ENCODE results near the gene BLCAP.
A peak's percentile ranks its signal among the peaks of the same experiment; 100 is the strongest.
"Not testable (repeated sequence)": the region's sequence is repeated elsewhere in the genome, so short reads cannot be mapped to it uniquely, and the experiment has no call there.

The BLCAP gene

GRCh38 chr20:37494301-37494700 lies 33.4 kb downstream of the BLCAP start:
- no peaks in the 10 kb centered on the region for H3K4me1 Mint-ChIP-seq
- H3K27me3 Mint-ChIP-seq: no peaks in the 10 kb centered on the region
- no peak for DNase-seq
- no peak for ATAC-seq
- H3K27ac Mint-ChIP-seq: no peak overlapping the region
- no peak overlapping the region for H3K4me3 Mint-ChIP-seq
- H3K9me3 Mint-ChIP-seq: peaks cover 0 to 7% of the 10 kb centered on the region in 2 donors

DNA sequence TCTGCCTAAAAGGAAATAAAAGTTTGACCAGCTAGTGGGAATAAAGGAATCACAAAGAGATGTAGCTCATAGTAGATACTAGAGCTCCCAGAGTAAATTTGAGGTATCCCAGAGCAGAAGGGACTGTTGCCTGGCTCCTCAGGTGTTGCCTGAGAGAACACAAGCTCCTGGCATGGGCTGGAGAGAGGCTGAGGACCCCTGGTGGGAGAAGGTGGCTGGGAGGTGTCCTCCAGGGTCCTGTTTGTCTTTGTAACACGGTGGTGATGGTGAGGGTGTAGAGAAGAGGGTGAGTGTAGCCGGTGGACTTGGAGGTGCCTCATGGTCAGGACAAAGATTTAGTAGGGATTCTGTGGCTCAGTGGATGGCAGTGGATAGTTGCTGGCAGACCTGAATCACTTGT lies 34.7 kb downstream of the BLCAP start:
- Mint-ChIP-seq H3K9me3 (peaks cover 0 to 7% of the 10 kb centered on the region in 2 donors), H3K4me1 (no peaks in the 10 kb centered on the region), H3K27ac (no peak overlapping the region), H3K4me3 (no peak overlapping the region), H3K27me3 (no peaks in the 10 kb centered on the region)
- DNase-seq: no peak
- ATAC-seq: no peak

DNA sequence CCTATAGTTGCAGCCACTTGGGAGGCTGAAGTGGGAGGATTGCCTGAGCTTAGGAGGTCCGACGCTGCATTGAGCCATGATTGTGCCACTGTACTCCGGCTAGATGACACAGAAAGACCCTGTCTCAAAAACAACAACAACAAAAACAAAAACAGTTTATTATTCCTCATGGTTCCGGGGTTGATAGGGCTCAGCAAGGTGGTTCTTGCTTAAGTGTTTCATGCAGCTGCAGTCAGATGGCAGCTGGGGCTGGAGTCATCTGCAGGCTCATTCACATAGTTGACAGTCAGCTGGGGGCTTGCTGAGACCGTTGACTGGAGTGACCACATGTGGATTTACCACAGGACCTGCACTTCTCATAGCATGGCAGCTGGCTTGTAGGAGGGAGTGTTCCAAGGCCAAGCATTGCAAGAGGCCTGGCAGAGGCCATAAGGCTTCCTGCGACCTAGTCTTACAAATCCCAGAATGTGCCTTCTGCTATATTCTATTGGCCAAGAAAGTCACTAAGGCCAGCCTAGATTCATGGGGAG lies 35.5 kb downstream of the BLCAP start:
- Mint-ChIP-seq H3K9me3 (peaks cover 0 to 7% of the 10 kb centered on the region in 2 donors), H3K27ac (no peak overlapping the region), H3K4me3 (no peak overlapping the region), H3K4me1 (no peaks in the 10 kb centered on the region), H3K27me3 (no peaks in the 10 kb centered on the region)
- DNase-seq: no peak
- no peak for ATAC-seq

- no peak for ATAC-seq
Observed at GRCh38 chr20:37490663-37491350, 36.9 kb downstream of the BLCAP start.

DNA sequence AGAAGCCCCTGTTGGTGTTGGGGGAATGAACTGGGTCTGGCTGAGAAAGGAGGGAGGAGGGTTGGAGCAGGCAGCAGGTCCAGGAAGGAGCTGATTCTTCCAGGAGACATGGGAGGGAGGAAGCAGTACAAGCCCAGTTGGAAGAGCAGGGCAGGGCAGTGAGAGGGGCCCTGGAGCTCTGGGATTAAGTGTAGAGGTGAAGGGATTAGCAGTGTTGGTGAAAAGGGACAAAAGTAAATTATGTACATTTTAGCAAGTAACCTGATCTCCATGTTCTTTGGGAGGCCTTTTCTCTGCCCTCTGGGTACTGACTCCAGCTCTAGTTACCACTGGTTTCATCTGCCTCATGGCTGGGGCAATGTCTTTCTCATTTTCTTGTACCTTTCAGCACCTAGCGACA lies 41.5 kb downstream of the BLCAP start:
- not testable (repeated sequence) for DNase-seq, ATAC-seq, H3K4me3 Mint-ChIP-seq, H3K4me1 Mint-ChIP-seq, H3K9me3 Mint-ChIP-seq
- Mint-ChIP-seq H3K27me3 (peaks cover 25% of the 10 kb centered on the region), H3K27ac (peak overlapping the region in 1 of 2 donors; percentile 85)

More at GRCh38 chr20:37490663-37491350, 36.9 kb downstream of the BLCAP start:
- no peak for DNase-seq
- H3K4me3 Mint-ChIP-seq: no peak overlapping the region
- peaks cover 4% of the 10 kb centered on the region for H3K27me3 Mint-ChIP-seq
- H3K27ac Mint-ChIP-seq: no peak overlapping the region
- H3K9me3 Mint-ChIP-seq: peaks cover 0 to 7% of the 10 kb centered on the region in 2 donors
- no peaks in the 10 kb centered on the region for H3K4me1 Mint-ChIP-seq

DNA sequence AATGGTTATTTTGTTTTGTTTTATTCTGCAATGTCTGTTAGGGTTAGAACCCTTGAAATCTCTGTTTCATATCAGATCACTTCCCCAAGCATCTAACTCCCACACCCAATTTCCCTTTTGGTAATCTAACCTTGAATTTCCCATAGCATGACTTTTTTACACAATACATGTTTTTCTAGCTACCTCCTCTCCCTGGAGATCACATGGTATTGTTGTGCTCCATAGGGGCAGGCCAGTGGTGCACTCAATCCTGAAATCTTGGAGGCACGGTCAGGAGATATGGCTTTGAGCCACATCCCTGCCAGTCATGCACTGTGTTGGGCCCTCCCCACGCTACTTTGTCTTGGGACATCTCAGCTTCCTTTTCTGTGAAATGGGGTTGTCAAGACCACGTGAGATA lies 43.3 kb downstream of the BLCAP start:
- no peaks in the 10 kb centered on the region for H3K4me1 Mint-ChIP-seq
- no peak for DNase-seq
- ATAC-seq: no peak
- no peaks in the 10 kb centered on the region for H3K9me3 Mint-ChIP-seq
- no peak overlapping the region for H3K27ac Mint-ChIP-seq
- peaks cover 43% of the 10 kb centered on the region for H3K27me3 Mint-ChIP-seq
- no peak overlapping the region for H3K4me3 Mint-ChIP-seq

DNA sequence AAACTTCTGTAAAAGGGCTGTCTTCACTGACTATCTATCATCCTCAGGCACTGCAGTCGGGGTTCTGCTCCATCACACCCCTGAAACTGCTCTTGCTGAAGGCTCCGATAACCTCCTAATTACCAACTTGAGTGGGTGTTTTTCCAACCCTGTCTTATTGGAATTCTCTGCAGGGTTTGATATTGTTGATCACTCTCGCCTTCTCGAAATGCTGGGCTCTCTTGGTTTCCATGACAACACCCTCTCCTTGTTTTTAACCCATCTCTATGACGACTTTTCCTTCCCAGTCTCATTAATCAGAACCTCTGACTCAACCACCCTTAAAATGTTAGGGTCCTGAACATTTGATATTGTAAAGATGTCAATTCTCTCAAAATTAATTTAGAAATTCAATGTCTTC lies 46.1 kb downstream of the BLCAP start:
- Mint-ChIP-seq H3K4me3 (no peak overlapping the region), H3K27ac (no peak overlapping the region), H3K9me3 (no peaks in the 10 kb centered on the region), H3K27me3 (peaks cover 56% of the 10 kb centered on the region), H3K4me1 (no peaks in the 10 kb centered on the region)
- ATAC-seq: no peak
- DNase-seq: no peak

GRCh38 chr20:37480919-37481318 lies 46.8 kb downstream of the BLCAP start:
- no peak overlapping the region for H3K27ac Mint-ChIP-seq
- DNase-seq (no peak), ATAC-seq (no peak)
- no peaks in the 10 kb centered on the region for H3K9me3 Mint-ChIP-seq
- H3K4me3 Mint-ChIP-seq: no peak overlapping the region
- H3K4me1 Mint-ChIP-seq: no peaks in the 10 kb centered on the region
- peaks cover 53% of the 10 kb centered on the region for H3K27me3 Mint-ChIP-seq

DNA sequence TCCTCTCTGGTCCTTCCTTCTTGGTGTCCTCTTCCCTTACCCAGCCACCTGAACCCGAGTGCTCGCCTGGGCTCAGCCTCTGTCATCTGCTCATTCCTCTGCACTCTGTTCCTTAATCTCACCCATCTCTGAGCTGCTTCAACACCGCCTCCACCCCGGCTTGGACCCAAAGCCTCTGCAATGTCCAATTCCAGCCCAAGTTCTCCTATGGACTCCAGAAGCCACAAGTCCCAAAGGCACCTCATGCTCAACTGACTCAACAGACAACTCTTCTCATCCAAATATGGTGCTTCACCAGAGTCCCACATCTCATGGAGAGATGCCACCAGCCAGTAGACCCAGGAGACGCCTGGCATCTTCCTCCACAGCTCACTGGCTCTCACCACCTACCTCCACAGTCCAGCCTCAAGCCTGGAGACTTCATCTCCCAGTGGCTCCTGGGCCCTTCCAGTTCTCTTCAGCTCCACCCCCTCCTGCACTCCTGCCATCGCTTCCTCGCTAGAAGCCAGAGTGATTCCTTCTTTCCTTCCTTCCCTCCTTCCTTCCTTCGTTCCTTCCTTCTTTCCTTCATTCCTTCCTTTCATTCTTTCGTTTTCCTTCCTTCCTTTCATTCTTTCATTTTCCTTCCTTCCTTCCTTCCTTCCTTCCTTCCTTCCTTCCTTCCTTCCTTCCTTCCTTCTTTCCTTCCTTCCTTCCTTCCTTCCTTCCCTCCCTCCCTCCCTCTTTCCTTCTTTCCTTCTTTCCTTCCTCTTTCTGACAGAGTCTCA lies 47.6 kb downstream of the BLCAP start:
- DNase-seq: no peak
- peaks cover 52% of the 10 kb centered on the region for H3K27me3 Mint-ChIP-seq
- H3K4me1 Mint-ChIP-seq: no peaks in the 10 kb centered on the region
- H3K4me3 Mint-ChIP-seq: no peak overlapping the region
- no peak overlapping the region for H3K27ac Mint-ChIP-seq
- ATAC-seq: no peak
- H3K9me3 Mint-ChIP-seq: no peaks in the 10 kb centered on the region

- H3K4me3 Mint-ChIP-seq: no peak overlapping the region
- H3K9me3 Mint-ChIP-seq: no peaks in the 10 kb centered on the region
- H3K27me3 Mint-ChIP-seq: peaks cover 47% of the 10 kb centered on the region
Observed at GRCh38 chr20:37479266-37479665, 48.4 kb downstream of the BLCAP start.

GRCh38 chr20:37477041-37477440 lies 50.6 kb downstream of the BLCAP start:
- H3K4me3 Mint-ChIP-seq: no peak overlapping the region
- peaks cover 45% of the 10 kb centered on the region for H3K27me3 Mint-ChIP-seq
- DNase-seq (no peak), ATAC-seq (no peak)
- H3K4me1 Mint-ChIP-seq: no peaks in the 10 kb centered on the region
- no peaks in the 10 kb centered on the region for H3K9me3 Mint-ChIP-seq
- no peak overlapping the region for H3K27ac Mint-ChIP-seq

More at GRCh38 chr20:37479266-37479665, 48.4 kb downstream of the BLCAP start:
- Mint-ChIP-seq H3K27ac (peak overlapping the region in 1 of 2 donors; percentile 65), H3K4me1 (no peaks in the 10 kb centered on the region)
- DNase-seq (no peak), ATAC-seq (no peak)

DNA sequence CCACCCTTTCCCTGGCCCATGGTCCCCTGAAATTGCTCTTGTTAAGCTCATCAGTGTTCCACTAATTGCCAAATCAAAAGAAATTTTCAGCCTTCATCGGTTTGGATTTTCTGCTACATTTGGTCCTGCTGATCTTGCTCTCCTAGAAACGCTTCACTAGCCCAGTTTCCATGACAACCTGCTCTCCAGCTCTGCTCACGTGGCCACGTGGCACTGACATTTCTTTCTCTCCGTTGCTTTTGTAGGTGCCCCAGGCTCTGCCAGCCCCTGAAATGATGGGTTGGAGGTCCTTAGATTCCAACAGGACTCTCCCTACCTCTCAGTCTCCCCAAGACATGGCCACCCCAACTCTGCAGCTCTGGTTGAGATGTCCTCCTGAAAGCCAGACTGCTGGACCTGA lies 52.4 kb downstream of the BLCAP start:
- no peak for DNase-seq
- Mint-ChIP-seq H3K9me3 (no peaks in the 10 kb centered on the region), H3K27me3 (peaks cover 29% of the 10 kb centered on the region), H3K27ac (no peak overlapping the region), H3K4me1 (no peaks in the 10 kb centered on the region), H3K4me3 (no peak overlapping the region)
- no peak for ATAC-seq

DNA sequence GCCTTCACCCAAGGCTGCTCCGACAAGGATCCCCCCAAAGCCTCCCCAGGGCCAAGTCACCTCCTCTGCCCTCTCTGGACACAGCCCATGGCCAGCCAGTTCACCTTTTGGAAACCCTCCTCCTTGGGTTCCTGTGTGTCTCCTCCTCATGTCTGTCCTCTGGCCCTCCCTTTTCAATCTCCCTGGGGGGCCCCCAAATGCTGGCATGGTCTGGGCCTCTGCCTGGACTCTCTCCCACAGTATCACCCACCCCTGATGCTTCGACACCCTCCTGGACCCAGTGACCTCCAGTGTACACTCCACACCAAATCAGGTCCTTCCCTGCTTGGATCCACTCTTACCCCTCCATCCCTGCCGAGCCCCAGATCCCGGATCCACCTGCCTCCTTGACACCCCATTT lies 53.3 kb downstream of the BLCAP start:
- ATAC-seq (no peak), DNase-seq (no peak)
- no peaks in the 10 kb centered on the region for H3K4me1 Mint-ChIP-seq
- H3K9me3 Mint-ChIP-seq: no peaks in the 10 kb centered on the region
- peaks cover 27% of the 10 kb centered on the region for H3K27me3 Mint-ChIP-seq
- no peak overlapping the region for H3K27ac Mint-ChIP-seq
- no peak overlapping the region for H3K4me3 Mint-ChIP-seq

- Mint-ChIP-seq H3K27me3 (peaks cover 23% of the 10 kb centered on the region), H3K9me3 (no peaks in the 10 kb centered on the region), H3K4me3 (no peak overlapping the region), H3K27ac (no peak overlapping the region), H3K4me1 (no peaks in the 10 kb centered on the region)
- ATAC-seq (no peak), DNase-seq (no peak)
Observed at GRCh38 chr20:37473249-37474000, 54.3 kb downstream of the BLCAP start.

GRCh38 chr20:37472435-37472834 lies 55.2 kb downstream of the BLCAP start:
- not testable (repeated sequence) for ATAC-seq, DNase-seq, H3K4me1 Mint-ChIP-seq, H3K27ac Mint-ChIP-seq, H3K9me3 Mint-ChIP-seq, H3K4me3 Mint-ChIP-seq
- H3K27me3 Mint-ChIP-seq: peaks cover 15% of the 10 kb centered on the region

Data from stimulated activated naive CD8-positive, alpha-beta T cell treated with anti-CD3 and anti-CD28 coated beads, Interleukin-15, amount 100 ng/mL, for 72 hours (primary cell).